Inflammatory macrophage (primary cell): Measurements from ENCODE around the gene C8A.
A peak's percentile ranks its signal among the peaks of the same experiment; 100 is the strongest.

Experiments
- DNase-seq, 2 donors: peaks; one replicate each; pipeline ENCODE4 v3.0.0-alpha.2; 2020 to 2022
- total RNA-seq, 18 experiments: gene quantifications; one replicate each; lab custom pipeline; 2026; ENCODE audit warnings: mixed read lengths in 6 of 18, inconsistent platforms in 2 of 18; lab: John Stamatoyannopoulos, UW

C8A gene
- total RNA-seq = 0 to 0.16 (median 0) reads per million in 18 experiments

- DNase-seq = no peak
Measured at GRCh38 chr1:56854521-56855099, at the start of gene C8A. C8A (plus strand) TSS chr1:56854797; CDS start chr1:56854902, 105 bp downstream.

GRCh38 chr1:56806804-56807203 is 47.8 kb upstream of the C8A start:
- no peak for DNase-seq

GRCh38 chr1:56808410-56808809 is 46.2 kb upstream of the C8A start:
- no peak for DNase-seq

GRCh38 chr1:56811331-56811730 is 43.3 kb upstream of the C8A start:
- DNase-seq = no peak

GRCh38 chr1:56814205-56814604 is 40.4 kb upstream of the C8A start:
- DNase-seq = no peak

GRCh38 chr1:56816264-56816663 is 38.3 kb upstream of the C8A start:
- no peak for DNase-seq

- no peak for DNase-seq
Measured at GRCh38 chr1:56816909-56817308, 37.7 kb upstream of the C8A start.

- no peak for DNase-seq
Measured at GRCh38 chr1:56817716-56818463, 36.7 kb upstream of the C8A start.

- DNase-seq = no peak
Measured at GRCh38 chr1:56819387-56819899, 35.2 kb upstream of the C8A start, which contains the start of gene FYB2. FYB2 (minus strand) TSS chr1:56819404; CDS start chr1:56819290, 114 bp downstream.

GRCh38 chr1:56820755-56821461 is 33.7 kb upstream of the C8A start:
- DNase-seq = peak; percentile 66 to 73

GRCh38 chr1:56821462-56821797 is 33.2 kb upstream of the C8A start:
- peak in 1 of 2 donors; percentile 31 for DNase-seq

GRCh38 chr1:56824271-56824670 is 30.3 kb upstream of the C8A start:
- DNase-seq = no peak

GRCh38 chr1:56824938-56825337 is 29.7 kb upstream of the C8A start:
- DNase-seq = no peak

GRCh38 chr1:56825436-56825835 is 29.2 kb upstream of the C8A start:
- DNase-seq = no peak

- DNase-seq = no peak
Measured at GRCh38 chr1:56827711-56828110, 26.9 kb upstream of the C8A start.

- no peak for DNase-seq
Measured at GRCh38 chr1:56830052-56830451, 24.5 kb upstream of the C8A start.

GRCh38 chr1:56831871-56832693 is 22.5 kb upstream of the C8A start:
- peak; percentile 50 to 68 for DNase-seq

- DNase-seq = no peak
Measured at GRCh38 chr1:56833088-56833487, 21.5 kb upstream of the C8A start.

GRCh38 chr1:56834137-56834900 is 20.3 kb upstream of the C8A start:
- no peak for DNase-seq

GRCh38 chr1:56835657-56836056 is 18.9 kb upstream of the C8A start:
- no peak for DNase-seq

GRCh38 chr1:56836359-56836758 is 18.2 kb upstream of the C8A start:
- no peak for DNase-seq
